NT2/D1 (cell line): ENCODE data around the gene SLC6A20.

ENCODE experiments used
- DNase-seq: peaks from one replicate; pipeline ENCODE4 v3.0.0-alpha.2; 2011; ENCODE audit warnings: low read depth, low spot score
- H3K27me3 ChIP-seq: 2 replicates; pipeline ENCODE4 v1.6.0; 2011; ENCODE audit warnings: mild to moderate bottlenecking; ENCODE audit not compliant: insufficient read length, insufficient read depth
- H3K36me3 ChIP-seq: 2 replicates; pipeline ENCODE4 v1.6.1; 2011; ENCODE audit warnings: mild to moderate bottlenecking, low read length, mixed read lengths; ENCODE audit not compliant: insufficient read depth, insufficient read length
- H3K4me1 ChIP-seq: 2 replicates; pipeline ENCODE4 v1.5.1; 2011; ENCODE audit not compliant: insufficient read depth, insufficient read length
- H3K4me3 ChIP-seq: 2 replicates; pipeline ENCODE4 v1.5.1; 2011; ENCODE audit warnings: low read depth; ENCODE audit not compliant: insufficient read length
- H3K9ac ChIP-seq: 2 replicates; pipeline ENCODE4 v1.6.0; 2011; ENCODE audit warnings: low read depth; ENCODE audit not compliant: insufficient read length
- H3K9me3 ChIP-seq: 2 replicates; pipeline ENCODE4 v1.5.1; 2011; ENCODE audit warnings: mild to moderate bottlenecking, low read length; ENCODE audit not compliant: insufficient read depth
- SUZ12 ChIP-seq: IDR thresholded peaks from 2 replicates; pipeline ENCODE4 v1.6.1; 2011; ENCODE audit not compliant: insufficient read length, insufficient read depth; ENCODE audit errors: extremely low read depth
- YY1 ChIP-seq: IDR thresholded peaks from 2 replicates; pipeline ENCODE4 v1.6.1; 2011; ENCODE audit not compliant: insufficient read length, insufficient read depth
- ZNF274 ChIP-seq: IDR thresholded peaks from 2 replicates; pipeline ENCODE4 v1.6.1; 2011; ENCODE audit warnings: mild to moderate bottlenecking, low read depth, low read length

Gene SLC6A20

GRCh38 chr3:45748068-45748467 is 48.3 kb downstream of the SLC6A20 start:
- no peak overlapping the region for H3K4me3 ChIP-seq
- H3K36me3 ChIP-seq, result peaks cover 52% of the 10 kb centered on the region

GRCh38 chr3:45746777-45747622 is 49.3 kb downstream of the SLC6A20 start:
- no peak for TF ChIP-seq ZNF274
- no peaks in the 10 kb centered on the region for H3K9me3 ChIP-seq
- no peak overlapping the region for H3K9ac ChIP-seq
- H3K4me3 ChIP-seq, result no peak overlapping the region
- DNase-seq, result no peak
- H3K36me3 ChIP-seq, result peaks cover 62% of the 10 kb centered on the region
- no peaks in the 10 kb centered on the region for H3K27me3 ChIP-seq
- H3K4me1 ChIP-seq, result peaks cover 10% of the 10 kb centered on the region

More at GRCh38 chr3:45748068-45748467, 48.3 kb downstream of the SLC6A20 start:
- Histone ChIP-seq H3K4me1 (peaks cover 10% of the 10 kb centered on the region), H3K9ac (no peak overlapping the region), H3K9me3 (no peaks in the 10 kb centered on the region), H3K27me3 (no peaks in the 10 kb centered on the region)
- DNase-seq, result no peak
- no peak for TF ChIP-seq ZNF274
- TF ChIP-seq YY1, result no peak
- TF ChIP-seq SUZ12, result no peak

GRCh38 chr3:45746165-45746776 is 50.1 kb downstream of the SLC6A20 start:
- H3K9me3 ChIP-seq, result no peaks in the 10 kb centered on the region
- peaks cover 66% of the 10 kb centered on the region for H3K36me3 ChIP-seq
- no peak overlapping the region for H3K9ac ChIP-seq
- H3K4me3 ChIP-seq, result no peak overlapping the region
- no peak for DNase-seq
- TF ChIP-seq ZNF274, result no peak
- TF ChIP-seq SUZ12, result no peak
- TF ChIP-seq YY1, result no peak
- H3K27me3 ChIP-seq, result no peaks in the 10 kb centered on the region
- peaks cover 10% of the 10 kb centered on the region for H3K4me1 ChIP-seq

GRCh38 chr3:45742461-45743089 is 53.8 kb downstream of the SLC6A20 start:
- no peaks in the 10 kb centered on the region for H3K27me3 ChIP-seq
- H3K9me3 ChIP-seq, result no peaks in the 10 kb centered on the region
- no peak overlapping the region for H3K4me3 ChIP-seq
- peaks cover 93% of the 10 kb centered on the region for H3K36me3 ChIP-seq
- TF ChIP-seq SUZ12 (no peak), YY1 (no peak), ZNF274 (no peak)
- no peak overlapping the region for H3K9ac ChIP-seq
- no peak for DNase-seq
- H3K4me1 ChIP-seq, result peaks cover 9% of the 10 kb centered on the region

- TF ChIP-seq SUZ12 (no peak), ZNF274 (no peak), YY1 (no peak)
- Histone ChIP-seq H3K4me3 (no peak overlapping the region), H3K9ac (no peak overlapping the region), H3K9me3 (no peaks in the 10 kb centered on the region), H3K4me1 (peaks cover 8% of the 10 kb centered on the region), H3K36me3 (peaks cover 93% of the 10 kb centered on the region), H3K27me3 (no peaks in the 10 kb centered on the region)
- no peak for DNase-seq
Measured at GRCh38 chr3:45741742-45742460, 54.4 kb downstream of the SLC6A20 start.

GRCh38 chr3:45741247-45741646 is 55.1 kb downstream of the SLC6A20 start:
- H3K36me3 ChIP-seq, result peaks cover 93% of the 10 kb centered on the region
- H3K4me1 ChIP-seq, result peaks cover 3% of the 10 kb centered on the region
- no peak overlapping the region for H3K4me3 ChIP-seq
- no peaks in the 10 kb centered on the region for H3K9me3 ChIP-seq
- H3K9ac ChIP-seq, result no peak overlapping the region
- no peaks in the 10 kb centered on the region for H3K27me3 ChIP-seq
- no peak for DNase-seq
- TF ChIP-seq SUZ12, result no peak
- TF ChIP-seq YY1, result no peak
- TF ChIP-seq ZNF274, result no peak
